ENCODE data around the gene ZFPM1. TPM values are rescaled to one million over a fixed set of nuclear protein-coding genes. Genes with fewer than 3 reads are reported as not detected.

Gene ZFPM1
- total RNA-seq, 2 experiments from 2014 or later: 2.1 to 14.2 TPM

GRCh38 chr16:88437367-88437964 is 15.6 kb upstream of the ZFPM1 start:
- Histone ChIP-seq H3K79me2 (ENCODE audit: insufficient read depth, low read depth, low read length) (no peaks in the 10 kb centered on the region), H3K4me1 (ENCODE audit: insufficient read depth, low read length, poor library complexity, severe bottlenecking) (no peaks in the 10 kb centered on the region), H4K20me1 (ENCODE audit: insufficient read depth, low read length) (no peaks in the 10 kb centered on the region), H3K9me2 (ENCODE audit: insufficient read depth, low read length) (no peaks in the 10 kb centered on the region), H3K4me2 (ENCODE audit: low read length) (no peak overlapping the region), H3K36me3 (ENCODE audit: insufficient read depth, low read length) (no peaks in the 10 kb centered on the region), H3K4me3 (ENCODE audit: low read depth, low read length, poor library complexity, severe bottlenecking) (no peak overlapping the region), H3K9me3 (ENCODE audit: low read length) (no peaks in the 10 kb centered on the region), H3K27ac (ENCODE audit: low read depth, low read length, poor library complexity, severe bottlenecking) (no peak overlapping the region), H2AFZ (ENCODE audit: low read length) (no peak overlapping the region)
- peak; percentile 71 for DNase-seq (ENCODE audit: low spot score)
- intact Hi-C loops (cut with micrococcal nuclease; ENCODE audit: unreplicated experiment): no loop called here
- TF ChIP-seq EZH2phosphoT487 (IDR thresholded peaks at IDR 0.05; ENCODE audit: borderline replicate concordance, low read depth, low read length) (no peak), CTCF (conservative IDR thresholded peaks at IDR 0.05; ENCODE audit: low read length) (peak; percentile 84)
- ChIA-PET CTCF (ENCODE audit: unreplicated experiment) (interaction anchor here (0.6 to 0.9 kb wide), 2 partner anchors 112 to 407 kb away, joined by 3 read pairs; no protein-coding TSS in a partner anchor), POLR2A (no interaction called here)
- no TSS peak for BruUV-seq (replicated peaks)

- H3K9me3 ChIP-seq (ENCODE audit: low read length): no peaks in the 10 kb centered on the region
- POLR2A ChIA-PET: no interaction called here
- H3K9me2 ChIP-seq (ENCODE audit: insufficient read depth, low read length): no peaks in the 10 kb centered on the region
- TF ChIP-seq CTCF (conservative IDR thresholded peaks at IDR 0.05; ENCODE audit: low read length) (no peak), EZH2phosphoT487 (IDR thresholded peaks at IDR 0.05; ENCODE audit: borderline replicate concordance, low read depth, low read length) (no peak)
- no peak overlapping the region for H2AFZ ChIP-seq (ENCODE audit: low read length)
- H3K36me3 ChIP-seq (ENCODE audit: insufficient read depth, low read length): no peaks in the 10 kb centered on the region
- DNase-seq (ENCODE audit: low spot score): no peak
- H3K4me2 ChIP-seq (ENCODE audit: low read length): no peak overlapping the region
- H3K79me2 ChIP-seq (ENCODE audit: insufficient read depth, low read depth, low read length): no peaks in the 10 kb centered on the region
- no peak overlapping the region for H3K4me3 ChIP-seq (ENCODE audit: low read depth, low read length, poor library complexity, severe bottlenecking)
- H4K20me1 ChIP-seq (ENCODE audit: insufficient read depth, low read length): no peaks in the 10 kb centered on the region
- no peaks in the 10 kb centered on the region for H3K4me1 ChIP-seq (ENCODE audit: insufficient read depth, low read length, poor library complexity, severe bottlenecking)
- BruUV-seq (replicated peaks): no TSS peak
- intact Hi-C loops (cut with micrococcal nuclease; ENCODE audit: unreplicated experiment): no loop called here
- CTCF ChIA-PET (ENCODE audit: unreplicated experiment): interaction anchor here (0.6 to 0.9 kb wide), 2 partner anchors 112 to 407 kb away, joined by 3 read pairs; no protein-coding TSS in a partner anchor
- H3K27ac ChIP-seq (ENCODE audit: low read depth, low read length, poor library complexity, severe bottlenecking): no peak overlapping the region
Observed at GRCh38 chr16:88438084-88438870, 14.8 kb upstream of the ZFPM1 start.

GRCh38 chr16:88439016-88439415 is 14.1 kb upstream of the ZFPM1 start:
- no peaks in the 10 kb centered on the region for H3K36me3 ChIP-seq (ENCODE audit: insufficient read depth, low read length)
- no peak overlapping the region for H3K27ac ChIP-seq (ENCODE audit: low read depth, low read length, poor library complexity, severe bottlenecking)
- H4K20me1 ChIP-seq (ENCODE audit: insufficient read depth, low read length): no peaks in the 10 kb centered on the region
- H3K9me3 ChIP-seq (ENCODE audit: low read length): no peaks in the 10 kb centered on the region
- H3K79me2 ChIP-seq (ENCODE audit: insufficient read depth, low read depth, low read length): no peaks in the 10 kb centered on the region
- H3K4me2 ChIP-seq (ENCODE audit: low read length): no peak overlapping the region
- H3K9me2 ChIP-seq (ENCODE audit: insufficient read depth, low read length): no peaks in the 10 kb centered on the region
- H3K4me1 ChIP-seq (ENCODE audit: insufficient read depth, low read length, poor library complexity, severe bottlenecking): no peaks in the 10 kb centered on the region
- ChIA-PET POLR2A (no interaction called here), CTCF (ENCODE audit: unreplicated experiment) (no interaction called here)
- no TSS peak for BruUV-seq (replicated peaks)
- DNase-seq (ENCODE audit: low spot score): no peak
- TF ChIP-seq EZH2phosphoT487 (IDR thresholded peaks at IDR 0.05; ENCODE audit: borderline replicate concordance, low read depth, low read length): no peak
- TF ChIP-seq CTCF (conservative IDR thresholded peaks at IDR 0.05; ENCODE audit: low read length): no peak
- no peak overlapping the region for H3K4me3 ChIP-seq (ENCODE audit: low read depth, low read length, poor library complexity, severe bottlenecking)
- intact Hi-C loops (cut with micrococcal nuclease; ENCODE audit: unreplicated experiment): no loop called here
- H2AFZ ChIP-seq (ENCODE audit: low read length): no peak overlapping the region

Data from OCI-LY7 (cell line).